GM12878 (cell line): ENCODE data around the gene PTPRN2.

Source experiments
- EP300 ChIP-seq, 2 experiments: fragments of 150-350 bp in 1 of 2; IDR thresholded peaks; 2 replicates each; pipeline ENCODE4 v1.6.1; 2011 to 2012; ENCODE audit warnings: low read depth in 2 of 2, low read length in 2 of 2, borderline replicate concordance in 1 of 2, improper control_type of control experiment in 1 of 2, inconsistent platforms in 1 of 2; ENCODE audit not compliant: control insufficient read depth in 1 of 2
- EZH2 ChIP-seq: IDR thresholded peaks from 2 replicates; pipeline ENCODE4 v1.6.1; 2012; ENCODE audit warnings: low read depth, mild to moderate bottlenecking, control low read depth, inconsistent platforms, low read length, borderline replicate concordance; ENCODE audit not compliant: control insufficient read depth
- MAX ChIP-seq: IDR thresholded peaks from 2 replicates; pipeline ENCODE4 v1.6.1; 2012; ENCODE audit warnings: low read depth, low read length, improper control_type of control experiment
- NFIC ChIP-seq: IDR thresholded peaks from 2 replicates; pipeline ENCODE4 v1.6.1; 2012; ENCODE audit warnings: low read depth, mild to moderate bottlenecking, inconsistent platforms, low read length, moderate library complexity
- POLR2A ChIP-seq: IDR thresholded peaks from 2 replicates; pipeline ENCODE4 v1.6.1; 2011; ENCODE audit warnings: low read depth, mild to moderate bottlenecking, low read length
- POLR2AphosphoS5 ChIP-seq: IDR thresholded peaks from 2 replicates; pipeline ENCODE4 v1.6.1; 2011; ENCODE audit warnings: mild to moderate bottlenecking, low read length, inconsistent platforms
- SIN3A ChIP-seq: IDR thresholded peaks from 2 replicates; pipeline ENCODE4 v1.6.1; 2012; ENCODE audit warnings: low read depth, low read length, improper control_type of control experiment
- SPI1 ChIP-seq: IDR thresholded peaks from 2 replicates; pipeline ENCODE4 v1.6.1; 2011; ENCODE audit warnings: low read depth, mild to moderate bottlenecking, low read length, moderate library complexity, borderline replicate concordance; ENCODE audit not compliant: insufficient read depth
- ZNF24 ChIP-seq: fragments of 450-650 bp; IDR thresholded peaks from 2 replicates; pipeline ENCODE4 v1.6.1; 2017; ENCODE audit warnings: antibody characterized with exemption, mild to moderate bottlenecking
- ZZZ3 ChIP-seq: IDR thresholded peaks from 2 replicates; pipeline ENCODE4 v1.6.1; 2011; ENCODE audit warnings: low read depth; ENCODE audit not compliant: control insufficient read depth, insufficient read length
- TF ChIP-seq, protein P1 (sequence below), 3 experiments: IDR thresholded peaks in 2 of 3; conservative IDR thresholded peaks in 1 of 3; 2 replicates each; pipeline ENCODE4 v1.5.1; 2011; ENCODE audit warnings: low read depth in 3 of 3, low read length in 3 of 3, mild to moderate bottlenecking in 3 of 3, control low read depth in 2 of 3, moderate library complexity in 2 of 3, inconsistent platforms in 1 of 3, mixed read lengths in 1 of 3; ENCODE audit not compliant: control insufficient read depth in 2 of 3, insufficient read depth in 1 of 3; ENCODE audit errors: extremely low read depth in 1 of 3
- TF ChIP-seq, protein P2 (sequence below): IDR thresholded peaks from 2 replicates; pipeline ENCODE4 v1.6.1; 2011; ENCODE audit warnings: borderline replicate concordance, low read depth, mild to moderate bottlenecking, moderate library complexity, mixed read lengths, low read length; ENCODE audit not compliant: insufficient read depth; ENCODE audit errors: extremely low read length

DNA sequence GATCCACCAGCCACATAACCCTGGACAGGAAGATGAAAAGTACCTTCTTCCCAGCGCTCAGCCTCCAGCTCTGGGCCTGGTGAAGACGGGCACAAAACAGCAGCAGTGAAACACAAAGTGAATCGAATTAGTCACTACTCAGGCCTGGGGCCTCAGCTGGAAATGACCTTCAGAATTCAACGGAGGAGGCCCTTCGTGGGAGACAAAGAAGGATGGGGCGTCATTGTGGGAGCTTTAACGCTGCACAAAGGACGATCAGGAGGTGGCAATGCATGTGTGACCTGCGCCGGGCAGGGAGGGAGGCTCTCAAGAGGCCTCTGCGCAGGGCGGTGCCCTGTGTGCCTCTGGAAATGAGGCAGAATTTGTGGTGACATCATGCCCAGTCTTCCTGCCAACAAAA is 1089.0 kb downstream of the PTPRN2 start:
- no peak for TF ChIP-seq POLR2A
- TF ChIP-seq POLR2AphosphoS5: no peak
- TF ChIP-seq, protein P1, sequence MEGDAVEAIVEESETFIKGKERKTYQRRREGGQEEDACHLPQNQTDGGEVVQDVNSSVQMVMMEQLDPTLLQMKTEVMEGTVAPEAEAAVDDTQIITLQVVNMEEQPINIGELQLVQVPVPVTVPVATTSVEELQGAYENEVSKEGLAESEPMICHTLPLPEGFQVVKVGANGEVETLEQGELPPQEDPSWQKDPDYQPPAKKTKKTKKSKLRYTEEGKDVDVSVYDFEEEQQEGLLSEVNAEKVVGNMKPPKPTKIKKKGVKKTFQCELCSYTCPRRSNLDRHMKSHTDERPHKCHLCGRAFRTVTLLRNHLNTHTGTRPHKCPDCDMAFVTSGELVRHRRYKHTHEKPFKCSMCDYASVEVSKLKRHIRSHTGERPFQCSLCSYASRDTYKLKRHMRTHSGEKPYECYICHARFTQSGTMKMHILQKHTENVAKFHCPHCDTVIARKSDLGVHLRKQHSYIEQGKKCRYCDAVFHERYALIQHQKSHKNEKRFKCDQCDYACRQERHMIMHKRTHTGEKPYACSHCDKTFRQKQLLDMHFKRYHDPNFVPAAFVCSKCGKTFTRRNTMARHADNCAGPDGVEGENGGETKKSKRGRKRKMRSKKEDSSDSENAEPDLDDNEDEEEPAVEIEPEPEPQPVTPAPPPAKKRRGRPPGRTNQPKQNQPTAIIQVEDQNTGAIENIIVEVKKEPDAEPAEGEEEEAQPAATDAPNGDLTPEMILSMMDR (IDR thresholded peaks at IDR 0.05 in 2 of 3, conservative IDR thresholded peaks at IDR 0.05 in 1 of 3; ENCODE audit: control insufficient read depth in 2 of 3, extremely low read depth in 1 of 3, insufficient read depth in 1 of 3, low read depth in 3 of 3, low read length in 3 of 3): no peak
- TF ChIP-seq NFIC: no peak
- TF ChIP-seq ZZZ3: no peak
- TF ChIP-seq, protein P2, sequence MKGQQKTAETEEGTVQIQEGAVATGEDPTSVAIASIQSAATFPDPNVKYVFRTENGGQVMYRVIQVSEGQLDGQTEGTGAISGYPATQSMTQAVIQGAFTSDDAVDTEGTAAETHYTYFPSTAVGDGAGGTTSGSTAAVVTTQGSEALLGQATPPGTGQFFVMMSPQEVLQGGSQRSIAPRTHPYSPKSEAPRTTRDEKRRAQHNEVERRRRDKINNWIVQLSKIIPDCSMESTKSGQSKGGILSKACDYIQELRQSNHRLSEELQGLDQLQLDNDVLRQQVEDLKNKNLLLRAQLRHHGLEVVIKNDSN: no peak
- TF ChIP-seq SIN3A: no peak
- TF ChIP-seq EZH2: no peak
- TF ChIP-seq MAX: no peak
- TF ChIP-seq SPI1: no peak
- no peak for TF ChIP-seq EP300 (IDR thresholded peaks at IDR 0.05; ENCODE audit: borderline replicate concordance in 1 of 2, control insufficient read depth in 1 of 2, low read depth in 2 of 2, low read length in 2 of 2)
- no peak for TF ChIP-seq ZNF24
